Activated T-cell treated with anti-CD3 and anti-CD28 coated beads for 48 hours (primary cell): Measurements from ENCODE around the gene DOC2A.

ENCODE experiments used
- DNase-seq: peaks from one replicate; pipeline ENCODE4 v3.0.0-alpha.2; 2020; ENCODE audit warnings: low read depth

The DOC2A gene

DNA sequence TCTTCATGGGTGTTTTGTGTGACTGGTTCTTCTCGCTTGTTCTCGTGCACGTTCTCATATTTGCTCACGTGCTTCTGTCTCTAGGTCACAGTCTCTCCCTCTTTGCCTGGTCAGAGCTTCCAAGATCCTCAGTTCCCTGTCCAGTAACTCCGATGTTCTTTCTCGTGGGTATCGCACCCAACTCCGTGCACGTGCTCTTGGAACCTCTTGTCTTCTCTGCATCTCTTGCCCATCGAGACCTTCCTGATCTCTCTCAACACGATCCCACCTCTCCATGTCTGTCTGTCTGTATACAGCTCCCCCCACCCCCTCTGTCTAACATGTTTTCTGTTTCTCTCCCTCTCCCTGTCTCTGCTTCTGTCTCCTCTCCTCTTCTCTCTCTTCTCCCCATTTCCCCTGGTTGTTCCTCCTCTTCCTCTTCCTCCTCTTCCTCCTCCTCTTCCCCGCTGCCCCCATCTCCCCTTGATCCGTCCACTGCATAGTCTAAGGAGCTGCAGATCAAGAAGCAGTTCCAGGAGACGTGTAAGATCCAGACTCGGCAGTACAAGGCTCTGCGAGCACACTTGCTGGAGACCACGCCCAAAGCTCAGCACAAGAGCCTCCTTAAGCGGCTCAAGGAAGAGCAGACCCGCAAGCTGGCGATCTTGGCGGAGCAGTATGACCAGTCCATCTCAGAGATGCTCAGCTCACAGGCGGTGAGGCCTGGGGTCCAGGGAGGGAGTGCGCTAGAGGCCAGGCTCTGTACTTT is 21.5 kb downstream of the DOC2A start:
- DNase-seq = no peak

GRCh38 chr16:29988346-29989075 is 22.3 kb downstream of the DOC2A start:
- DNase-seq = no peak

DNA sequence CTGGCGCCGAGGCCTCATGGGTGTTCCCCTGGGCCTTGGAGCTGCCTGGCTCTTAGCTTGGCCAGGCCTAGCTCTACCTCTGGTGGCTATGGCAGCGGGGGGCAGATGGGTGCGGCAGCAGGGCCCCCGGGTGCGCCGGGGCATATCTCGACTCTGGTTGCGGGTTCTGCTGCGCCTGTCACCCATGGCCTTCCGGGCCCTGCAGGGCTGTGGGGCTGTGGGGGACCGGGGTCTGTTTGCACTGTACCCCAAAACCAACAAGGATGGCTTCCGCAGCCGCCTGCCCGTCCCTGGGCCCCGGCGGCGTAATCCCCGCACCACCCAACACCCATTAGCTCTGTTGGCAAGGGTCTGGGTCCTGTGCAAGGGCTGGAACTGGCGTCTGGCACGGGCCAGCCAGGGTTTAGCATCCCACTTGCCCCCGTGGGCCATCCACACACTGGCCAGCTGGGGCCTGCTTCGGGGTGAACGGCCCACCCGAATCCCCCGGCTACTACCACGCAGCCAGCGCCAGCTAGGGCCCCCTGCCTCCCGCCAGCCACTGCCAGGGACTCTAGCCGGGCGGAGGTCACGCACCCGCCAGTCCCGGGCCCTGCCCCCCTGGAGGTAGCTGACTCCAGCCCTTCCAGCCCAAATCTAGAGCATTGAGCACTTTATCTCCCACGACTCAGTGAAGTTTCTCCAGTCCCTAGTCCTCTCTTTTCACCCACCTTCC is 23.3 kb downstream of the DOC2A start:
- no peak for DNase-seq

- no peak for DNase-seq
These were observed 23.9 kb downstream of the DOC2A start for GRCh38 chr16:29986931-29987330.

- DNase-seq = no peak
These were observed 24.6 kb downstream of the DOC2A start for GRCh38 chr16:29986231-29986630.

DNA sequence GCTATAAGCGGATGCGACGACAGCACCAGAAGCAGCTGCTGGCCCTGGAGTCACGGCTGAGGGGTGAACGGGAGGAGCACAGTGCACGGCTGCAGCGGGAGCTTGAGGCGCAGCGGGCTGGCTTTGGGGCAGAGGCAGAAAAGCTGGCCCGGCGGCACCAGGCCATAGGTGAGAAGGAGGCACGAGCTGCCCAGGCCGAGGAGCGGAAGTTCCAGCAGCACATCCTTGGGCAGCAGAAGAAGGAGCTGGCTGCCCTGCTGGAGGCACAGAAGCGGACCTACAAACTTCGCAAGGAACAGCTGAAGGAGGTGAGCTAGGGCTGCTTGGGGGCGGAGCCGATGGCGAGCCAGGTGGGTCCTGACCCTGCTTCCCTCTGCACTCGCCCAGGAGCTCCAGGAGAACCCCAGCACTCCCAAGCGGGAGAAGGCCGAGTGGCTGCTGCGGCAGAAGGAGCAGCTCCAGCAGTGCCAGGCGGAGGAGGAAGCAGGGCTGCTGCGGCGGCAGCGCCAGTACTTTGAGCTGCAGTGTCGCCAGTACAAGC is 25.5 kb downstream of the DOC2A start:
- DNase-seq = no peak

DNA sequence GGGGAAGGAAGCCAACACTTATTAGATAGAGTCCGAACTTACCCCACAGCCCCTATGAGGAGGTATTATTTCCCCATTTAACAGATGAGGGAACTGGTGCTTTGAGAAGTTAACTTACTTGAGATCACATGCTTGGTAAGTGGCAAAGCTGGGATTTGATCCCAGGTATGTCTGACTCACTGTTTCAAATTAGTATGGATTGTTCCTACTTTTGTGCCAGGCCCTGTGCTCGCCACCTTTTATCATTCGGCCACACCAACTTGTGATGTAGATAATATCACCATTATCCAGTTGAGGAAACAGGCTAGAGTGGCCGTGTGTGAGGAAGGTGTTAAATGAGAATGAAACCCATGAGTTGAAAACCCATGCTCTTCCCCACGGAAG is 26.1 kb downstream of the DOC2A start:
- DNase-seq = no peak

GRCh38 chr16:29984137-29984763 is 26.6 kb downstream of the DOC2A start:
- DNase-seq = no peak

DNA sequence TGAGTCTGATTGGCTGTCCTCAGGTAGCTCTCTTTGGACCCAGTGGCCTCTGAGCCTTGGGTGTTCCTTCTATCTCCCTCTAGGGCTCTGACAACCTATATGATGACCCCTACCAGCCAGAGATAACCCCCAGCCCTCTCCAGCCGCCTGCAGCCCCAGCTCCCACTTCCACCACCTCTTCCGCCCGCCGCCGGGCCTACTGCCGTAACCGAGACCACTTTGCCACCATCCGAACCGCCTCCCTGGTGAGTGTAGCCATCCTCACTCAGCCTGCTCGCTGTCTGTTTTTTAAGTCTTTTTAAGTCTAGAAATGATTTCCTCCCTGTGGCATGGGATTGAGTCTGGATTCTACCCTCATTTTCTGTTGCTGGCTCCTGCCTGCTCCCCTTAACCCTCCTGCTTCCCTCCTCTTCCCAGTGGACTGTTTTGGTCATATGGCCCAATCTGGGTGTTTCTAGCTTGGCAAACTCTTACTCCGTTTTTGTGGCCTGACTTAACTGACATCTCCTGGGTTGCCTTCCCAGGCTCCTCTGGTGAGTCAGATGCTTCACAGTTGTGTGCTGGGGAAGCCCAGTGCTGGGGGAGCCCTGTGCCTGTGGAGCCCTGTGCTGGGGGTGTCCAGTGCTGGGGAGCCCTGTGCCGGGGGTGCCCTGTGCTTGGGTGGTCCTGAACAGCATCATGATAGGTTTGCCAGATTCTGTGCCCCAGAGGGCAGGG is 27.2 kb downstream of the DOC2A start:
- DNase-seq = no peak

GRCh38 chr16:29982560-29983419 is 28.0 kb downstream of the DOC2A start:
- no peak for DNase-seq

GRCh38 chr16:29978564-29979270 is 32.1 kb downstream of the DOC2A start:
- no peak for DNase-seq

GRCh38 chr16:29978081-29978480 is 32.7 kb downstream of the DOC2A start:
- DNase-seq = no peak

GRCh38 chr16:29977063-29977825 is 33.6 kb downstream of the DOC2A start:
- DNase-seq = no peak

DNA sequence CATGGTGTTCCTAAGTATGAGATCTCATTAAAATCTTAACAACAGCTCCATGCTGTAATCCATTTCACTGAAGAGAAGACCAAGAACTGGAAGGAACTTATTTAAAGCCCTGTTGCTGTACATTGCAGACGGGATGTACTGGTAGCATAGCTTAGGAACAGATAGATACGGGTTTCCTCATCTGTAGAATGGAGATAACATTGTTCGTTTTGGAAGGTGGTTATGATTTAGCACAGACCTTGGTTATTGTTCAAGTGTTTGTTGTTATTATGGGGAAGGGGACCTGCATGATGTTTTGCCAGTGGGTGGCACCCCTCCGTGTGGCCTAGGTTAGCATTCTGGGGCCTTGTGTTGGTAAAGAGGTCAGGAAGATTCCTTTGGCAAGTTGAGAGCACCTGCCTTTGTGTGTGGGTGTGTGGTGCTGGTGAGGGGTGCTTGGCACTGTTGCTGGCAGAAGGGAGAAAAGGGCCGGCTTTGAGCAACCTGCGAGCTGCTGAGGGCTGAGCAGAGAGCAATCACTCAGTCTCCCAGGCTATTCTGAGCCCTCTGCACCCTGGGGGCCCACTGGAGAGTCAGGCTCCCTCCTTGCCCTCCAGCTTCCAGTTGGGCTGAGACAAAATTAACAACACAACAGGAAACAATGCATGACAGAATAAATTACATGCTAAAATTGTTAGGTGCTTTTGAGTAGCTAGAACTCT is 34.9 kb downstream of the DOC2A start:
- DNase-seq = no peak

DNA sequence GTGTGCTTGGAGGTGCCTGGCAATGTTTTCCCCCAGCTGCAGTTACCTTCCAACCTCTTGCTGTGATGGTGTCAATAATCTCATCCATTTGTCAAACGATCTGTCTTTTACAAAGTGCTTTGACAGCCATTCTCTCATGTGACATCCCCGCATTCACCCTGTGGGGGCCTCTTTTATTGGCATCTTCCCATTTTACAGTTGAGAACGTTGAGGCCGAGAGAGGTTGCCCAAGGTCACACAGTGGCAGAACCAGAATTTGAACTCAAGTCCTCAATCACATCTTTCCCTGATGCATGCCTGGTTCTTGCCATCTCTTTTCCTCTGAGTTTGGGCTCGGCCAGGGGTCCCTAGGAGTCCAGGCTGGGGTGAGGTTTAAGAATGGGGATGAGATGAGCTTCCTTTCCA is 35.7 kb downstream of the DOC2A start:
- DNase-seq = no peak

GRCh38 chr16:29974291-29975133 is 36.3 kb downstream of the DOC2A start:
- DNase-seq = no peak

- DNase-seq = peak; percentile 98
These were observed 37.2 kb downstream of the DOC2A start, which contains the start of gene TAOK2 for GRCh38 chr16:29973384-29974246. TSS of gene TAOK2 (plus strand) at chr16:29973868. CDS start at chr16:29977773, 3,905 bp downstream.
